ENCODE data around the gene LOXL1.

- TF ChIP-seq POLR2A (IDR thresholded peaks at IDR 0.05) = no peak
- no peak for TF ChIP-seq CTCF (IDR thresholded peaks at IDR 0.05)
Measured at GRCh38 chr15:73997986-73998385, 71.7 kb downstream of the LOXL1 start.

Measured in Peyer's patch (tissue), 4 donors.